Osteoblast (primary cell): ENCODE data around the gene IVD. TPM values are rescaled to one million over a fixed set of nuclear protein-coding genes. Genes with fewer than 3 reads are reported as not detected.

Source experiments
- DNase-seq: peaks from one replicate; pipeline ENCODE4 v3.0.0; 2011; ENCODE audit warnings: low spot score, mixed read lengths; ENCODE audit not compliant: insufficient read length; ENCODE audit errors: missing footprints
- H2AFZ ChIP-seq: 2 replicates; pipeline ENCODE4 v1.6.0; 2011; ENCODE audit warnings: mild to moderate bottlenecking, low read length
- H3K27ac ChIP-seq: 2 replicates; pipeline ENCODE4 v1.5.1; 2011; ENCODE audit warnings: mild to moderate bottlenecking, low read depth, low read length, moderate library complexity
- H3K27me3 ChIP-seq: 2 replicates; pipeline ENCODE4 v1.6.0; 2012; ENCODE audit warnings: mild to moderate bottlenecking, control low read depth, inconsistent platforms, low read length, moderate library complexity; ENCODE audit not compliant: insufficient read depth
- H3K36me3 ChIP-seq: 2 replicates; pipeline ENCODE4 v1.5.1; 2011; ENCODE audit warnings: mild to moderate bottlenecking, low read length, control low read depth, moderate library complexity; ENCODE audit not compliant: insufficient read depth
- H3K4me1 ChIP-seq: 2 replicates; pipeline ENCODE4 v1.5.1; 2011; ENCODE audit warnings: mild to moderate bottlenecking, low read length, control low read depth, moderate library complexity; ENCODE audit not compliant: insufficient read depth
- H3K4me2 ChIP-seq: 2 replicates; pipeline ENCODE4 v1.6.0; 2011; ENCODE audit warnings: mild to moderate bottlenecking, low read length; ENCODE audit not compliant: insufficient read depth
- H3K4me3 ChIP-seq: fragments of 200-600 bp; sonication (generic); 3 replicates; pipeline ENCODE4 v1.5.1; 2012; ENCODE audit warnings: mild to moderate bottlenecking, low read length, inconsistent platforms; ENCODE audit not compliant: insufficient read depth
- H3K79me2 ChIP-seq: 2 replicates; pipeline ENCODE4 v1.6.0; 2012; ENCODE audit warnings: mild to moderate bottlenecking, low read length, control low read depth, inconsistent platforms; ENCODE audit not compliant: insufficient read depth
- H3K9me3 ChIP-seq: 2 replicates; pipeline ENCODE4 v1.5.1; 2011; ENCODE audit warnings: low read depth, low read length, control low read depth
- H4K20me1 ChIP-seq: 2 replicates; pipeline ENCODE4 v1.6.0; 2012; ENCODE audit warnings: mild to moderate bottlenecking, low read length, control low read depth; ENCODE audit not compliant: insufficient read depth
- CTCF ChIP-seq: IDR thresholded peaks from 2 replicates; pipeline ENCODE4 v1.5.1; 2011; ENCODE audit warnings: mild to moderate bottlenecking, low read depth, low read length, moderate library complexity; ENCODE audit errors: extremely low read depth
- total RNA-seq: library from RNA; depleted of rRNA; stranded (reverse); fragments of >200 nt; gene quantifications from 2 replicates; pipeline ENCODE4 v1.2.3, GENCODE V29; 2012

The IVD gene
- total RNA-seq, 1 donor: 46.3 TPM

GRCh38 chr15:40367371-40367685, 38.3 kb upstream of the IVD start:
- Histone ChIP-seq H3K4me1 (peaks cover 5% of the 10 kb centered on the region), H3K4me3 (peak overlapping the region; percentile 65), H3K27me3 (peaks cover 5% of the 10 kb centered on the region), H3K9me3 (no peaks in the 10 kb centered on the region), H3K27ac (no peak overlapping the region), H3K4me2 (peak overlapping the region; percentile 81), H4K20me1 (no peaks in the 10 kb centered on the region), H3K36me3 (no peaks in the 10 kb centered on the region), H2AFZ (peak overlapping the region; percentile 83), H3K79me2 (no peaks in the 10 kb centered on the region)
- no peak for TF ChIP-seq CTCF
- DNase-seq: peak; percentile 30

- peak overlapping the region; percentile 83 for H2AFZ ChIP-seq
- peak overlapping the region; percentile 81 for H3K4me2 ChIP-seq
- peak; percentile 100 for DNase-seq
- TF ChIP-seq CTCF: peak; percentile 68
- no peaks in the 10 kb centered on the region for H3K9me3 ChIP-seq
- H3K4me3 ChIP-seq: peak overlapping the region; percentile 65
- H3K27me3 ChIP-seq: peaks cover 5% of the 10 kb centered on the region
- peaks cover 12% of the 10 kb centered on the region for H3K4me1 ChIP-seq
- H3K36me3 ChIP-seq: no peaks in the 10 kb centered on the region
- H4K20me1 ChIP-seq: no peaks in the 10 kb centered on the region
- no peak overlapping the region for H3K27ac ChIP-seq
- no peaks in the 10 kb centered on the region for H3K79me2 ChIP-seq
These were observed 37.6 kb upstream of the IVD start for GRCh38 chr15:40367686-40368611.

GRCh38 chr15:40368719-40369473, 36.7 kb upstream of the IVD start:
- peak; percentile 82 for DNase-seq
- peak overlapping the region; percentile 69 for H3K4me2 ChIP-seq
- no peaks in the 10 kb centered on the region for H3K9me3 ChIP-seq
- no peaks in the 10 kb centered on the region for H3K79me2 ChIP-seq
- TF ChIP-seq CTCF: no peak
- H3K27me3 ChIP-seq: peaks cover under 1% of the 10 kb centered on the region
- H4K20me1 ChIP-seq: no peaks in the 10 kb centered on the region
- no peak overlapping the region for H3K27ac ChIP-seq
- no peak overlapping the region for H2AFZ ChIP-seq
- H3K4me3 ChIP-seq: no peak overlapping the region
- H3K36me3 ChIP-seq: no peaks in the 10 kb centered on the region
- peaks cover 14% of the 10 kb centered on the region for H3K4me1 ChIP-seq

GRCh38 chr15:40369474-40369869, 36.1 kb upstream of the IVD start:
- no peak overlapping the region for H3K27ac ChIP-seq
- peaks cover 14% of the 10 kb centered on the region for H3K4me1 ChIP-seq
- no peak overlapping the region for H2AFZ ChIP-seq
- no peak for TF ChIP-seq CTCF
- H3K36me3 ChIP-seq: no peaks in the 10 kb centered on the region
- no peak overlapping the region for H3K4me3 ChIP-seq
- H3K27me3 ChIP-seq: no peaks in the 10 kb centered on the region
- H3K79me2 ChIP-seq: no peaks in the 10 kb centered on the region
- no peaks in the 10 kb centered on the region for H3K9me3 ChIP-seq
- DNase-seq: peak; percentile 29
- no peaks in the 10 kb centered on the region for H4K20me1 ChIP-seq
- no peak overlapping the region for H3K4me2 ChIP-seq
